Lower lobe of right lung (tissue), 2 donors: ENCODE measurements around the gene SBK3. TPM values are rescaled to one million over a fixed set of nuclear protein-coding genes. Genes with fewer than 3 reads are reported as not detected.

Source experiments
- ATAC-seq, 2 donors: fragments of 200-7000 bp; cut with Tn5 transposase; one replicate each; pipeline ENCODE4 v1.9.1; 2020 to 2022; ENCODE audit warnings: mild to moderate bottlenecking in 2 of 2, moderate library complexity in 2 of 2
- DNase-seq: peaks from one replicate; pipeline ENCODE4 v3.0.0-alpha.2; 2020
- H3K27ac ChIP-seq: fragments of 200-600 bp; one replicate; pipeline ENCODE4 v1.8.0; 2022
- H3K27me3 ChIP-seq: fragments of 200-600 bp; one replicate; pipeline ENCODE4 v1.8.0; 2022; ENCODE audit warnings: low read depth
- H3K36me3 ChIP-seq: fragments of 200-600 bp; one replicate; pipeline ENCODE4 v1.8.0; 2022; ENCODE audit warnings: mild to moderate bottlenecking
- H3K4me1 ChIP-seq: fragments of 200-600 bp; one replicate; pipeline ENCODE4 v1.8.0; 2022
- H3K4me3 ChIP-seq: fragments of 200-600 bp; one replicate; pipeline ENCODE4 v1.8.0; 2022; ENCODE audit warnings: mild to moderate bottlenecking
- H3K9me3 ChIP-seq: fragments of 200-600 bp; one replicate; pipeline ENCODE4 v1.8.0; 2022
- intact Hi-C: fragments of 100-400 bp; cut with DNase I; formaldehyde crosslinking; loops from one replicate; pipeline ENCODE4 v1.11.0; 2022
- total RNA-seq: library from RNA; stranded (reverse); fragmentation: NEBNext Ultra II Directional; extraction: Animal tissue kit (Norgen Biotek cat#: 25700); gene quantifications from one replicate; pipeline ENCODE4 v1.2.1, GENCODE V29; 2021
- TF ChIP-seq, protein P1 (sequence below): fragments of 200-600 bp; IDR thresholded peaks from one replicate; pipeline ENCODE4 v1.8.0; 2022; ENCODE audit warnings: antibody characterized with exemption, mild to moderate bottlenecking
- donor health status: DM: no; HTN: yes; CAD: no; lungs with severe emphysema.

The SBK3 gene
- total RNA-seq, 1 donor from 2014 or later, result 0.80 TPM

DNA sequence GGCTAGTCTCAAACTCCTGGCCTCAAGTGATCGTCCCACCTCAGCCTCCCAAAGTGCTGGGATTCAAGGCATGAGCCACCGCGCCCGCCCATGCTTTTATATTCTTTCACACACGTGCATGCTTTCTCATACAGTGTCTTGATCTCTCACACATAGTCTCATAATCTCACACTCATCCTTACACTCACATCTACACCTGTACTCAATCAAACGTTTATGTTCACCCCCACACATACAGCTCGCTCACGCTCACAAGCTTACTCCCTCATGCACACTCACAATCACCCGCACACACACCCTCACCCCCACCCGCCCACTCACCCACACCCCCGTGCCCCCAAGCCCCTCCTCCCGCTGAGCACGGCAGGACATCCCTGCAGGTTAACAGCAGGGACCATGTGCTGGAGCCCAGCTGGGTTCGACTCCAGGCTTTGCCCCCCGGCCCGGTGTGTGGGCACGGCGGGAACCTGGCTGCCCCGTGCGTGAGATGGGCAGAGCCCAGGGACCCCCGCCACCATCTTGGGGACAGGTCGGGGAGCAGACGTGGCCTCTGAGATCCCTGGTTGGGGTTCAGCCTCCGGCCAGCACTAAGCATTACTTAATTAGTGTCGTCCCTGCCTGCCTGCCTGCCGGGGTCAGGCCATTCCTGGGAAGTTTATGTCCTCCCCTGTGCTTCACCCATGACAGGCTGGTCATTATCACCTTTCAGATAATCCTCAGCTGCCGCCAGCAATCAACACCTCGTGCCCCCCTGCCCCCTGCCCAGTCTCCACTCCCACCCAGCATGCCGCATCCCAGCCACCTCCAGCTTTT lies 19.8 kb downstream of the SBK3 start:
- DNase-seq (no peak), ATAC-seq (no peak)
- Histone ChIP-seq H3K4me3 (no peak overlapping the region), H3K27ac (no peak overlapping the region), H3K4me1 (peaks cover 7% of the 10 kb centered on the region), H3K36me3 (no peaks in the 10 kb centered on the region), H3K9me3 (no peaks in the 10 kb centered on the region), H3K27me3 (no peaks in the 10 kb centered on the region)
- TF ChIP-seq, protein P1, sequence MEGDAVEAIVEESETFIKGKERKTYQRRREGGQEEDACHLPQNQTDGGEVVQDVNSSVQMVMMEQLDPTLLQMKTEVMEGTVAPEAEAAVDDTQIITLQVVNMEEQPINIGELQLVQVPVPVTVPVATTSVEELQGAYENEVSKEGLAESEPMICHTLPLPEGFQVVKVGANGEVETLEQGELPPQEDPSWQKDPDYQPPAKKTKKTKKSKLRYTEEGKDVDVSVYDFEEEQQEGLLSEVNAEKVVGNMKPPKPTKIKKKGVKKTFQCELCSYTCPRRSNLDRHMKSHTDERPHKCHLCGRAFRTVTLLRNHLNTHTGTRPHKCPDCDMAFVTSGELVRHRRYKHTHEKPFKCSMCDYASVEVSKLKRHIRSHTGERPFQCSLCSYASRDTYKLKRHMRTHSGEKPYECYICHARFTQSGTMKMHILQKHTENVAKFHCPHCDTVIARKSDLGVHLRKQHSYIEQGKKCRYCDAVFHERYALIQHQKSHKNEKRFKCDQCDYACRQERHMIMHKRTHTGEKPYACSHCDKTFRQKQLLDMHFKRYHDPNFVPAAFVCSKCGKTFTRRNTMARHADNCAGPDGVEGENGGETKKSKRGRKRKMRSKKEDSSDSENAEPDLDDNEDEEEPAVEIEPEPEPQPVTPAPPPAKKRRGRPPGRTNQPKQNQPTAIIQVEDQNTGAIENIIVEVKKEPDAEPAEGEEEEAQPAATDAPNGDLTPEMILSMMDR, result no peak
- intact Hi-C loops, result no loop called here

DNA sequence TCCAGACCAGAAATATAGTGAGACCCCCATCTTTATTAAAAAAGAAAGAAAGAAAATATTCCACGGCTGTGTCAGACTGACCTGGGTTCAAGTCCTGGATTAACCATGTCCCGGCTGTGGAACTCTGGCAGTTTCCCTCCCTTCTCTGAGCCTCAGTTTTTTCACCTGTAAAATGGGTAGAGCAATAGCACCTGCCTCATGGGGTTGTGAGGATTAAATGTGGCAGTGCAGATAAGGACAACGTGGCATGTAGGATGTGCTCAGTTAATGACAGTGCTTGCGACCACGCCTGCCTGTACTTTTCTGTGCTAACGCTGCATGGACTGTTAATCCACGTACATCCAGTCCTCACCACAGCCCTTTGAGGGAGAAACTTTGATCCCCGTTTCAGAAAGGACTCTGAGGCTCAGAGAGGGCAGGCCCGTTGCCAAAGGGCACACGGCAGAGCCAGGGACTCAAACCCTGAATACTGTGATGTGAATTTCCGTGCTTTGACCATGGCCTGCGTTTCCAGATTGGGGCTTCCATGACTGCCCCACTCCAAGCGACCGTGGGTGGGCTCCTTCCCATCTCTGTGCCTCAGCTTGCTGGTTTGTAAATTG lies 24.6 kb downstream of the SBK3 start:
- intact Hi-C loops, result no loop called here
- no peak for ATAC-seq
- no peaks in the 10 kb centered on the region for H3K36me3 ChIP-seq
- no peak for DNase-seq
- no peaks in the 10 kb centered on the region for H3K27me3 ChIP-seq
- H3K27ac ChIP-seq, result no peak overlapping the region
- H3K4me1 ChIP-seq, result peaks cover 4% of the 10 kb centered on the region
- no peak overlapping the region for H3K4me3 ChIP-seq
- TF ChIP-seq, protein P1, result no peak
- H3K9me3 ChIP-seq, result no peaks in the 10 kb centered on the region

DNA sequence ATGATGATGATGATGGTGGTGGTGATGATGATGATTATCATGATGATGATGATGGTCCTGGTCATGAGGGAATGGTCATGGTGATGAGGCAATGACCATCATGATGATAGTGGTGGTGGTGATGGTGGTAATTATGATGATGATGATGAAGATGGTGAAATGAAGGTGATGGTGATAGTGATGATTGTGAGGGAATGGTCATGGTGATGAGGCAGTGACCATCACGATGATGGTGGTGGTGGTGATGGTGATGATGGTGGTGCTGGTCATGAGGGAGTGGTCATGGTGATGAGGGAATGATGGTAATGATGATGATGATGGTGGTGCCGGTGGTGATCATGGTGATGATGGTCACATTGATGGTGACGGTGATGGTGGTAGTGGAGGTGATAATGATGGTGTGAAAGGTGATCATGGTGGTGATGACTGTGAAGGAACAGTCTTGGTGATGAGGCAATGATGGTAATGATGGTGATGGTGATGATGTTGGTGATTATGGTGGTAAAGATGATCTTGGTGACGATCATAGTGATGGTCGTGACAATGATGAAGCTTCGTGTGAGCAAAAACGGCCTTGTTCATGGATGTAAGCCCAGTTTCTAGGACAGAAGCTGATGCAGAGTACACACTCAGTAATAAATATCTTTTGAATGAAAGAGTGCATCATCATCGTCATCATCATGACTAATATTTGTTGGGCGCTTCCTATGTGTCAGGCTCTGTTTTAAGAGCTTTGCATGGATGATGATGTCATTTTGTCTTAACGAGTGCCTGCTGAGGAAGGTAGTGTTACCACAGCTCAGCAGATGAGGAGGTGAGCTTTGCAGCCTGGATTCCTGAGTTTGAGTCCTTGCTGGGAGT lies 25.7 kb downstream of the SBK3 start:
- intact Hi-C loops, result no loop called here
- H3K9me3 ChIP-seq, result no peaks in the 10 kb centered on the region
- ATAC-seq (no peak), DNase-seq (no peak)
- H3K4me1 ChIP-seq, result peaks cover 4% of the 10 kb centered on the region
- H3K36me3 ChIP-seq, result no peaks in the 10 kb centered on the region
- no peaks in the 10 kb centered on the region for H3K27me3 ChIP-seq
- no peak overlapping the region for H3K27ac ChIP-seq
- TF ChIP-seq, protein P1, result no peak
- H3K4me3 ChIP-seq, result no peak overlapping the region

- ATAC-seq (peak; percentile 99), DNase-seq (peak; percentile 93)
- peak overlapping the region; percentile 58 for H3K4me3 ChIP-seq
- H3K27ac ChIP-seq, result peak overlapping the region; percentile 89
- H3K9me3 ChIP-seq, result no peaks in the 10 kb centered on the region
- peaks cover 4% of the 10 kb centered on the region for H3K4me1 ChIP-seq
- H3K27me3 ChIP-seq, result no peaks in the 10 kb centered on the region
- intact Hi-C loops, result no loop called here
- H3K36me3 ChIP-seq, result no peaks in the 10 kb centered on the region
- TF ChIP-seq, protein P1, result peak; percentile 78
These were observed 28.3 kb downstream of the SBK3 start for GRCh38 chr19:55516878-55517620.

DNA sequence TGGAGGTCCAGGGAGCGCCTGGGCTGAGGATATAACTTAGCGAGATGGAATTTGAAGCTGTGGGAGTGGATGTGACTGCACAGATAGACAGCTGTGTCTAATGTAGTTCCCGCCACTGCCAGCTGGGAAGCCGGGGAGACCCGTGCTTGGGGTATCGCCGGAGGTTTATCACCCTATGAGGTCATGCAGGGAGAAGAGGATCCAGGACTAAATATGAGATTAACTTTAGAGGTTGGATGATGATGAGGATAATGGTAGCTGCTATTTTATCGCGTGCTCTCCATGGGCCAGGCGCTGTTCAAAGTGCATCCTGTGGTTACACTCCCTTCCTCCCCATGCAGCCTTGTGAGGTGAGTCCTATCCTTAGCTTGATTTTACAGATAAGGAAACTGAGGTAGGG lies 37.2 kb downstream of the SBK3 start:
- no peak overlapping the region for H3K27ac ChIP-seq
- H3K36me3 ChIP-seq, result no peaks in the 10 kb centered on the region
- no peak overlapping the region for H3K4me3 ChIP-seq
- H3K27me3 ChIP-seq, result no peaks in the 10 kb centered on the region
- H3K4me1 ChIP-seq, result peaks cover 8% of the 10 kb centered on the region
- intact Hi-C loops, result no loop called here
- TF ChIP-seq, protein P1, result no peak
- DNase-seq (peak; percentile 25), ATAC-seq (no peak)
- H3K9me3 ChIP-seq, result no peaks in the 10 kb centered on the region
